ENCODE data around the gene CCDC136. TPM values are rescaled to one million over a fixed set of nuclear protein-coding genes. Genes with fewer than 3 reads are reported as not detected.

Gene CCDC136
- total RNA-seq, 2 experiments from 2014 or later: 11.7 to 33.5 TPM

DNA sequence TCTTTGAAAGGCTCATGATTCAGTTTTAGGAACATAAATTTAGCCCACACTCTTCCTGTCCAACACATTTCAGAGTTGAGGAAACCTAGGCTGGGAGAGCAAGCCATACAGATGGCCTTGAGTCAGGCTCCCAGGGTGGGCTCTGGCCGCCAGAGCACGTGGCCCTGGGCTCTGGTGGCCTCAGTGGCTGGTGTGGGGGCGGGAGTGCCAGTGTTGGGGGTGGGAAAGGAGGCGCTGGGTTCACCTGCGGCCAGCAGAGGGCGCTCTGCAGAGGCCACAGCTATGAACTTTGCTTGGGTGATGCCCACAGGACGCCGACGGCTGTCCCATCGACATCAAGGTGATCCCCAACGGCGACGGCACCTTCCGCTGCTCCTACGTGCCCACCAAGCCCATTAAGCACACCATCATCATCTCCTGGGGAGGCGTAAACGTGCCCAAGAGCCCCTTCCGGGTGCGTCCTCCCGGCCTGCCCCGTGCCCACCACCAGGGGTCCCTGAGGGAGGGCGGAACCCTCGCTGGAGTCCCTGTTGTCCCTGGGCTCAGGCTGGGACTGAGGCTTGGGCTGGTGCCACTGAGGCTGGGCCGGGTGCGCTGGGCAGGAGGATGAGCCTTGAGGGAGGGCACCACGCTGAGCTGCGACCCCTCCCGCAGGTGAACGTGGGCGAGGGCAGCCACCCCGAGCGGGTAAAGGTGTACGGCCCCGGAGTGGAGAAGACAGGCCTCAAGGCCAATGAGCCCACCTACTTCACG, 50.3 kb downstream of the CCDC136 start:
- H3K9me3 ChIP-seq (ENCODE audit: low read length): no peaks in the 10 kb centered on the region
- peaks cover 3% of the 10 kb centered on the region for H3K4me1 ChIP-seq (ENCODE audit: insufficient read depth, low read length, poor library complexity, severe bottlenecking)
- ChIA-PET POLR2A (interaction anchor here (0.5 kb wide), 1 partner anchor 335 kb away, joined by 5 read pairs; no protein-coding TSS in a partner anchor), CTCF (ENCODE audit: unreplicated experiment) (interaction anchor here (0.6 to 0.7 kb wide), 2 partner anchors 20 to 249 kb away, joined by 3 read pairs; partner anchors contain the start of gene ATP6V1F)
- no peaks in the 10 kb centered on the region for H3K9me2 ChIP-seq (ENCODE audit: insufficient read depth, low read length)
- TF ChIP-seq EZH2phosphoT487 (IDR thresholded peaks at IDR 0.05; ENCODE audit: borderline replicate concordance, low read depth, low read length): no peak
- TF ChIP-seq, protein P1, sequence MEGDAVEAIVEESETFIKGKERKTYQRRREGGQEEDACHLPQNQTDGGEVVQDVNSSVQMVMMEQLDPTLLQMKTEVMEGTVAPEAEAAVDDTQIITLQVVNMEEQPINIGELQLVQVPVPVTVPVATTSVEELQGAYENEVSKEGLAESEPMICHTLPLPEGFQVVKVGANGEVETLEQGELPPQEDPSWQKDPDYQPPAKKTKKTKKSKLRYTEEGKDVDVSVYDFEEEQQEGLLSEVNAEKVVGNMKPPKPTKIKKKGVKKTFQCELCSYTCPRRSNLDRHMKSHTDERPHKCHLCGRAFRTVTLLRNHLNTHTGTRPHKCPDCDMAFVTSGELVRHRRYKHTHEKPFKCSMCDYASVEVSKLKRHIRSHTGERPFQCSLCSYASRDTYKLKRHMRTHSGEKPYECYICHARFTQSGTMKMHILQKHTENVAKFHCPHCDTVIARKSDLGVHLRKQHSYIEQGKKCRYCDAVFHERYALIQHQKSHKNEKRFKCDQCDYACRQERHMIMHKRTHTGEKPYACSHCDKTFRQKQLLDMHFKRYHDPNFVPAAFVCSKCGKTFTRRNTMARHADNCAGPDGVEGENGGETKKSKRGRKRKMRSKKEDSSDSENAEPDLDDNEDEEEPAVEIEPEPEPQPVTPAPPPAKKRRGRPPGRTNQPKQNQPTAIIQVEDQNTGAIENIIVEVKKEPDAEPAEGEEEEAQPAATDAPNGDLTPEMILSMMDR (conservative IDR thresholded peaks at IDR 0.05; ENCODE audit: low read length): peak; percentile 92
- H2AFZ ChIP-seq (ENCODE audit: low read length): no peak overlapping the region
- H3K27ac ChIP-seq (ENCODE audit: low read depth, low read length, poor library complexity, severe bottlenecking): no peak overlapping the region
- intact Hi-C loops (cut with micrococcal nuclease; ENCODE audit: unreplicated experiment): loop anchor here (1.0 to 5.0 kb wide), 3 partner anchors 41 to 370 kb away; no protein-coding TSS in a partner anchor
- peak; percentile 66 for DNase-seq (ENCODE audit: low spot score)
- no TSS peak for BruUV-seq (replicated peaks)
- H3K79me2 ChIP-seq (ENCODE audit: insufficient read depth, low read depth, low read length): no peaks in the 10 kb centered on the region
- H4K20me1 ChIP-seq (ENCODE audit: insufficient read depth, low read length): no peaks in the 10 kb centered on the region
- no peak overlapping the region for H3K4me3 ChIP-seq (ENCODE audit: low read depth, low read length, poor library complexity, severe bottlenecking)
- H3K36me3 ChIP-seq (ENCODE audit: insufficient read depth, low read length): no peaks in the 10 kb centered on the region
- H3K4me2 ChIP-seq (ENCODE audit: low read length): no peak overlapping the region

DNA sequence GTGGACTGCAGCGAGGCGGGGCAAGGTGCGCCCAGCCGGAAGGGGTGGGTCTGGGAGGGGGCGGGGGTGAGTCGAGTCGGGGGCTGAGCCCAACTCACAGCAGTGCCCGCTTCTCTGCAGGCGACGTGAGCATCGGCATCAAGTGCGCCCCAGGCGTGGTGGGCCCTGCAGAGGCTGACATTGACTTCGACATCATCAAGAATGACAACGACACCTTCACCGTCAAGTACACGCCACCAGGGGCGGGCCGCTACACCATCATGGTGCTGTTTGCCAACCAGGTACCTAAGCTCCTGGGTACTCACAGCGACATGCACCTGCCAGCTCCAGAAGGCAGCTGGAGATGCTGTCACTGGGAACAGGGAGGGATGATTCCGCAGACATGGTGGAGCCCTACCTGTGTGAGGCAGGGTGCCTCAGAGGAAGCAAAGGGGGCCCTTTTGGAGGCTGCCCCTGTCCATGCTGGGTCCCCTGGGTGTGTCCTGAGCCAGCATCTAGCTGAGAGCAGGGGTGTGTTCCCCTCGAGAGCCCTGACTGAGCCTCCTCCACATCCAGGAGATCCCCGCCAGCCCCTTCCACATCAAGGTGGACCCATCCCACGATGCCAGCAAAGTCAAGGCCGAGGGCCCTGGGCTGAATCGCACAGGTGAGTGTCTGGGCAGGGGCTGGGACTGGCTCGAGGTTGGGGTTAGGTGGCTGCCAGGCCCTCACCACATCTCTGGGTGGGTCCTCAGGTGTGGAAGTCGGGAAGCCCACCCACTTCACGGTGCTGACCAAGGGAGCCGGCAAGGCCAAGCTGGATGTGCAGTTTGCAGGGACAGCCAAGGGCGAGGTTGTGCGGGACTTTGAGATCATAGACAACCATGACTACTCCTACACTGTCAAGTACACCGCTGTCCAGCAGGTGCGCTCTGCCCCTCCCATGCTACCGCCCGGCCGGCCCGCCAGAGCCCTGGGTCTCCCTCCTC, 51.2 kb downstream of the CCDC136 start:
- Histone ChIP-seq H3K79me2 (ENCODE audit: insufficient read depth, low read depth, low read length) (no peaks in the 10 kb centered on the region), H3K9me2 (ENCODE audit: insufficient read depth, low read length) (no peaks in the 10 kb centered on the region), H2AFZ (ENCODE audit: low read length) (no peak overlapping the region), H3K4me3 (ENCODE audit: low read depth, low read length, poor library complexity, severe bottlenecking) (no peak overlapping the region), H4K20me1 (ENCODE audit: insufficient read depth, low read length) (no peaks in the 10 kb centered on the region), H3K9me3 (ENCODE audit: low read length) (no peaks in the 10 kb centered on the region), H3K27ac (ENCODE audit: low read depth, low read length, poor library complexity, severe bottlenecking) (no peak overlapping the region), H3K4me2 (ENCODE audit: low read length) (no peak overlapping the region), H3K4me1 (ENCODE audit: insufficient read depth, low read length, poor library complexity, severe bottlenecking) (peaks cover 3% of the 10 kb centered on the region), H3K36me3 (ENCODE audit: insufficient read depth, low read length) (no peaks in the 10 kb centered on the region)
- intact Hi-C loops (cut with micrococcal nuclease; ENCODE audit: unreplicated experiment): loop anchor here (1.0 to 5.0 kb wide), 3 partner anchors 40 to 369 kb away; no protein-coding TSS in a partner anchor
- POLR2A ChIA-PET: interaction anchor here (0.5 kb wide), 1 partner anchor 336 kb away, joined by 5 read pairs; no protein-coding TSS in a partner anchor
- no TSS peak for BruUV-seq (replicated peaks)
- TF ChIP-seq EZH2phosphoT487 (IDR thresholded peaks at IDR 0.05; ENCODE audit: borderline replicate concordance, low read depth, low read length): no peak
- TF ChIP-seq, protein P1 (conservative IDR thresholded peaks at IDR 0.05; ENCODE audit: low read length): no peak
- CTCF ChIA-PET (ENCODE audit: unreplicated experiment): interaction anchor here (0.6 kb wide), 1 partner anchor 19 kb away, joined by 3 read pairs; the partner anchor contains the start of gene ATP6V1F
- DNase-seq (ENCODE audit: low spot score): no peak

All from OCI-LY7 (cell line).